HG03571 (cell line): ENCODE results near the gene MAP3K3.

Experiments used
- ATAC-seq: cut with Tn5 transposase; IDR thresholded peaks from one replicate; pipeline ENCODE4 v1.9.1; 2021; ENCODE audit not compliant: unreplicated experiment

Gene MAP3K3

GRCh38 chr17:63652106-63652505 lies 29.9 kb downstream of the MAP3K3 start:
- ATAC-seq, result no peak

- ATAC-seq, result no peak
Measured at GRCh38 chr17:63653050-63653449, 30.8 kb downstream of the MAP3K3 start.

- no peak for ATAC-seq
Measured at GRCh38 chr17:63657786-63658185, 35.6 kb downstream of the MAP3K3 start.

GRCh38 chr17:63658366-63658765 lies 36.1 kb downstream of the MAP3K3 start:
- ATAC-seq, result no peak

- no peak for ATAC-seq
Measured at GRCh38 chr17:63659850-63660249, 37.6 kb downstream of the MAP3K3 start.

- peak; percentile 78 for ATAC-seq
Measured at GRCh38 chr17:63665527-63666214, 43.5 kb downstream of the MAP3K3 start.

GRCh38 chr17:63672856-63673255 lies 50.6 kb downstream of the MAP3K3 start:
- no peak for ATAC-seq

GRCh38 chr17:63675231-63675606 lies 53.0 kb downstream of the MAP3K3 start:
- ATAC-seq, result no peak

GRCh38 chr17:63675607-63676546 lies 53.7 kb downstream of the MAP3K3 start:
- ATAC-seq, result no peak

- ATAC-seq, result no peak
Measured at GRCh38 chr17:63676584-63676983, 54.4 kb downstream of the MAP3K3 start.

GRCh38 chr17:63679214-63679613 lies 57.0 kb downstream of the MAP3K3 start:
- no peak for ATAC-seq

- ATAC-seq, result no peak
Measured at GRCh38 chr17:63680700-63681099, 58.5 kb downstream of the MAP3K3 start.

GRCh38 chr17:63681530-63681929 lies 59.3 kb downstream of the MAP3K3 start:
- no peak for ATAC-seq

GRCh38 chr17:63682441-63682840 lies 60.2 kb downstream of the MAP3K3 start:
- ATAC-seq, result no peak

- ATAC-seq, result no peak
Measured at GRCh38 chr17:63682981-63683380, 60.8 kb downstream of the MAP3K3 start.

- ATAC-seq, result no peak
Measured at GRCh38 chr17:63685041-63685440, 62.8 kb downstream of the MAP3K3 start.

GRCh38 chr17:63685578-63685977 lies 63.4 kb downstream of the MAP3K3 start:
- no peak for ATAC-seq

GRCh38 chr17:63686138-63686685 lies 64.0 kb downstream of the MAP3K3 start:
- no peak for ATAC-seq

- no peak for ATAC-seq
Measured at GRCh38 chr17:63688396-63689020, 66.3 kb downstream of the MAP3K3 start.

- ATAC-seq, result no peak
Measured at GRCh38 chr17:63689479-63689878, 67.3 kb downstream of the MAP3K3 start.

GRCh38 chr17:63692195-63692816 lies 70.1 kb downstream of the MAP3K3 start:
- no peak for ATAC-seq
